HG02623 (cell line): ENCODE results near the gene PTCD1.

Experiments
- ATAC-seq: cut with Tn5 transposase; IDR thresholded peaks from one replicate; pipeline ENCODE4 v1.9.1; 2021; ENCODE audit warnings: moderate library complexity; ENCODE audit not compliant: unreplicated experiment

PTCD1 gene

DNA sequence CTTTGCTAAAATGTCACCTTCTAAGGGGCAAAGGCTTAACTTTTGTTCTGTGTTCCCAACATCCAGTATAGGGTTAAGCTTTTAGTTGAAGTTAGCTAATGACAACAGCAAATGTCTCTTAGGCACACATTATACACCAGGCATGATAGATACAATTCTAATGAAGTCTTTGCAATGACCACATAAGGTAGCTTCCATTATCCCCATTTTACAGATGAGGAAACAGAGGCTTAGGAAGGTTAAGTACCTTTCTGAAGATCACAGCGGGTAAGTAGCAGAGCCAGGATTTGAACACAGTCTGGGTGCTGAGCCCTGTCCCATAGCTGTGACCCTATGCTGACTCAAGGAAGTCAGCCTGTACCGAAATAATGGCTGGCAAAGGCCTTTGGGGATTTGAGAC, 28.0 kb downstream of the PTCD1 start:
- no peak for ATAC-seq

GRCh38 chr7:99409806-99410205, 28.8 kb downstream of the PTCD1 start:
- no peak for ATAC-seq

DNA sequence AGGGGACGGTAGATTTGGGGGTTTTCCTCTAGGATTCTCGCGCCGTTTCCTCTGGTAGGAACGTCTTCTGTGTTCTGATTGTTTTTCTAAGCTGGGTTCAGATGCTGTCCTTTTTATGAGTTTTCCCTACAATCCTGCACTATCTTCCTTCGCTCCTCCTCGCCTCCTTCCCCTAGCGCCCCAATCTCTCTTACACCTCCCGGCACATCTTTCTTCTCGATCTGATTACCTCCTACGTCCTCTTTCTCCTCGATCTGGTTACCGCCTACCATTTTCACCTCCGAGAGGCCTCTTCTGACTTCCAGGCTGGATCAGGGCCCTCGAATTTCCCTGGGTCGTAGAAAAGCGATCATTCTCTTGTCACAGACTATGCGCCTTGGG, 29.4 kb downstream of the PTCD1 start:
- peak; percentile 3 for ATAC-seq

- peak; percentile 75 for ATAC-seq
Measured at GRCh38 chr7:99408379-99409191, 30.0 kb downstream of the PTCD1 start, which contains the start of the genes BUD31 and PDAP1. TSS of gene BUD31 (plus strand) at chr7:99408969. CDS start at chr7:99411093, 2,124 bp downstream. TSS of gene PDAP1 (minus strand) at chr7:99408597. CDS start at chr7:99408548, 49 bp downstream.

- no peak for ATAC-seq
Measured at GRCh38 chr7:99407872-99408378, 30.7 kb downstream of the PTCD1 start.

DNA sequence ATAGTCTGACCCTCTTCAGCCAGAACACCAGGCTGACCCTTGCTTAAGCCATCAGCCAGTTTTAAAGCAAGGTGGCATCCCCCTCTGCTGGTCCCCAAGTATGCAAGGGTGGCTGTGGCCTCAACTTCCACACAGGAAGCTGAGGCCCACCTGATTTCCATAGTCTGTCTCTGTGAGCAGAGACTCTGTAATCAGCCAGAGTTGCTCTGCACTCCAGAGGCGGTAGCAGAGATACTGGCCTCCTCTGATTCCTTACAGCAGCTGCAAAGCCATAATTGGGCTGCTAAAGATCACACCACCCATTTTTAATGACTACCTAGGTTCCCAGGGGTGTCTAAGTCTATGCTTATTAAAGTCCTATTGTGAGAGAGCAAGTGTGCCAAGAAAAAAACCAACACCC, 32.0 kb downstream of the PTCD1 start:
- no peak for ATAC-seq

GRCh38 chr7:99404977-99405320, 33.6 kb downstream of the PTCD1 start:
- ATAC-seq, result no peak

DNA sequence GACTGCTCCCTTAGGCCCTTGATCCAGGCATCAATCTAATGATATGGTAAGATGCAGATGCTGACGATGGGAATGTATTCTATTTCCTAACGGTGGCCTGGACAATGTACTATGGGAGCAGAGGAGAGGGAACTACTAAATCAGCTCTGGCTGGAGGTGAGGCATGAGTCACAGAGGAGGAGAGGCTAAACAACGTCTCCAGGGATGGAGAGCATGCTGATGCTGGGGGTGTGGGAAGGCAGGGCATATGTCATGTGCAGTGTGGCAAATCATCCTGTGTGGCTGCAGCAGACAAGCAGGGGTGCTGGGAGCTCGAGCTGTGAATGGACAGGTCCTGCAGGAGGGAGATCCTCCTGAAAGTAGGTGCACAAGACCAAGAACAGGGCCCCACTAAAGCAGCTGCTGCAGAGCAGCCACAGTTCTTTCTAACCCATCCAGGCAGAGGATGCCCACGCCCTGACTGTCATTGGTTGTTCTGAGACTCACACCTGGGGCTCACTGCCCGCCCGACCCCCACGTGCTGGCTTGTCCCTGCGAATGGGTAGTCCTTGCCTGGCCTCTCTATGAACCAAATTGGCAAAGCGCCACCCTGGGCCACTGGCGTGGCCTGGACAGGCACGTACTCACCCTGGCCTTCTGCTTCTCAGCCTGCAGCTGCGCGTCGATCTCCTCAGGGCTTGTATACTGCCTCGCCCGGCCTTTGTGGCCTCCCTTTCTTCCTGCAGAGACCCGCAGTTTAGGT, 34.2 kb downstream of the PTCD1 start:
- no peak for ATAC-seq

DNA sequence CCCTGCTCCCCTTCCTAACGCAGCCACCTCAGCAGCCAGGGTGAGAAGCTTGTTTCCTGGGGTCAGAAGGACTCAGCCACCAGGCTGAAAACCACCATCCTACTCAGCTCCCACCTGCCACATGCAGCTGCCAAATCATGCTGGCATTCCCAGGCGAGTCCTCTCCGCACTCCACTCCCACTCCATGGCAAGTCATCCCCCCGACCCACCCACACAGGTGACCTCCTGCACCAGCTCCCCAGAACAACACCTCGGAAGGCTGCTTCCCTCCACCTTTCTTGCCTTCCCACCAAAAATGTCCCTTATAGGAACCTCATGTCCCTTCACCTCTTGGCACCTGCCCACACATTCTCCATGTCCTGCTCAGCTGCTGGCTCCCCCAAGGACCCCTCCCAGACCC, 34.8 kb downstream of the PTCD1 start:
- ATAC-seq, result no peak

DNA sequence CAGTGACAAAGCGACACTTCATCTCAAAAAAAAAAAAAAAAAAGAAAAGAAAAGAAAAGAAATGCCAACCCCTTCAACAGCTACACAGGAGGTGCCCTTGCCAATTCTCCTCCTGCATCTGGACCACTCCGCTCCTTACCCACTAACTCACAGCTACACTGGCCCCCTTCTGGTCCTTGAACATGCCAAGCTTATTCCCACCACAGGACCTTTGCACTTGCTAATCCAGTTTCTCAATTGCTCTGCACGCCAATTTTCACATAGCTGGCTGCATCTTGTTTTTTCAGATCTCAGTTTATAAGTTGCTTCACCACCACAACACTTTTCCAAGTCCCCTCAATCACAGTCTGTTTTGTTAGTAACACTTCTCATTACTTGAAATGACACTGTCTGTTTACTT, 35.7 kb downstream of the PTCD1 start:
- no peak for ATAC-seq

- no peak for ATAC-seq
Measured at GRCh38 chr7:99399597-99399996, 39.0 kb downstream of the PTCD1 start.

- no peak for ATAC-seq
Measured at GRCh38 chr7:99398891-99399445, 39.6 kb downstream of the PTCD1 start.

GRCh38 chr7:99397297-99397983, 41.2 kb downstream of the PTCD1 start:
- ATAC-seq, result no peak

GRCh38 chr7:99396418-99397296, 41.9 kb downstream of the PTCD1 start:
- ATAC-seq, result no peak

- ATAC-seq, result no peak
Measured at GRCh38 chr7:99395616-99396327, 42.8 kb downstream of the PTCD1 start.

DNA sequence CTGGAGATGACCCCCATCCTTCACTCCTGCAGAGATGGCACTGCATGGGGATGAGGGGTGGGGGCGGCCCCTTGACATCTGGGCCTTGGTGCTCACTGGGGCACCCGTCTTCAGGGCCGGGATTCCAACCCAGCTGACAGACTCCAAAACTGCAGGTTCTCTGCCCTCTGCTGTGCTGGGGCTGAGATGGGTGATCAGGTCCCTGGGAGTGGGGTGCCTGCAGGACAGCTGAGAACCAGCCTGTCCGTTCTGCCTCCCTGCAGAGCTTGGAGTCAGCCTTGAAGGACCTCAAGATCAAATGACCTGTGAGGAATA, 44.5 kb downstream of the PTCD1 start:
- ATAC-seq, result no peak

DNA sequence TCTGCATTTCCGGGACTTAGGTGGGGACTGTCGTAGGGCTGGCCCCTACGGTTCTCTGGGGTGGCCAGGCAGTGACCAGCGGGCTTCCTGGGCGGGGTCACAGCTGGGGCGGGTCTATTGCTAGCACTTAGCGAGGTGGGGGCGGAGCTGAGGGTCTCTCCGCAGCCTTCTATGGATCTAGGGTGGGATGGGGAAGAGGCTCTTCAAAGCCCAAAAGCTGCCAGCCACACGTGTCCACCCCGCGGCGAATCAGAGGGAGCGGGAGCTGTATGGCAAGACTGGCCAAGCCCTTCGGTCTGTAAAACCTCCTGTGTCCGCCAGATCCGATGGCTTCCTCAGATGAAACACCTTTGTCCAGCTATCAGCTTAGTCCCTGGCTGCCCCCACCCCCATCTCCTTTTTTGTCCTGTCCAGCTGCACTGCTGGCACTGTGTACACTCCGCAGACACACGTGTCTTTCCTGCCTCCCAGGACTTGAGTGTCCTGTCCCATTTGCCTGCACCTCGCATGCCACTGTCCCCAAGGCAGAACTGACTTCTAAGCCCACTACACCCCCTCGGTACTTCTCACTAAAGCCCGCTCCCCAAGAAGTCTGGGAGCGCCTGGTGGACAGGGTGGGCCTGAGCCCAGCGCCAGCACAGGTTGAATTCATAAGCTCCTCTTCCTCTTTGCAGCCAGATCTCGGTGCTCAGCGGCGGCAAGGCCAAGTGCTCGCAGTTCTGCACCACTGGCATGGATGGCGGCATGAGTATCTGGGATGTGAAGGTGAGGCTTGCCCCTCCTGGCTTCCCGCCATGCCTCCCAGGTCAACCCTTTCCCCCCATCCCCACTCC, 45.0 kb downstream of the PTCD1 start:
- ATAC-seq, result no peak

GRCh38 chr7:99392659-99393354, 45.8 kb downstream of the PTCD1 start:
- ATAC-seq, result no peak
